Naive B cell (primary cell): ENCODE results near the gene PDP2. TPM values are rescaled to one million over a fixed set of nuclear protein-coding genes. Genes with fewer than 3 reads are reported as not detected.
"Not testable (repeated sequence)": the region's sequence is repeated elsewhere in the genome, so short reads cannot be mapped to it uniquely, and the experiment has no call there.

Experiments
- ATAC-seq, 2 donors: fragments of 150-1000 bp; cut with Tn5 transposase; 2 replicates each; pipeline ENCODE4 v1.10.0; 2021; ENCODE audit warnings: low read depth in 2 of 2, mild to moderate bottlenecking in 2 of 2, moderate library complexity in 2 of 2
- DNase-seq: peaks from one replicate; pipeline ENCODE4 v3.0.0; 2022
- H3K27ac Mint-ChIP-seq, 6 donors: one replicate each; pipeline ENCODE4 v1.8.0; 2020 to 2022; ENCODE audit warnings: mild to moderate bottlenecking in 6 of 6, mixed read lengths in 6 of 6, moderate library complexity in 5 of 6, inconsistent platforms in 2 of 6
- H3K27me3 Mint-ChIP-seq, 3 donors: one replicate each; pipeline ENCODE4 v1.8.0; 2021 to 2022; ENCODE audit warnings: mixed read lengths in 3 of 3, mild to moderate bottlenecking in 1 of 3
- H3K36me3 Mint-ChIP-seq, 2 donors: one replicate each; pipeline ENCODE4 v1.8.0; 2020 to 2022; ENCODE audit warnings: mixed read lengths in 2 of 2, inconsistent platforms in 1 of 2, mild to moderate bottlenecking in 1 of 2
- H3K4me1 Mint-ChIP-seq, 3 donors: one replicate each; pipeline ENCODE4 v1.8.0; 2020 to 2022; ENCODE audit warnings: mixed read lengths in 3 of 3, inconsistent platforms in 1 of 3, mild to moderate bottlenecking in 1 of 3, moderate library complexity in 1 of 3
- H3K4me3 Mint-ChIP-seq, 8 donors: one replicate each; pipeline ENCODE4 v1.8.0; 2020 to 2022; ENCODE audit warnings: mild to moderate bottlenecking in 8 of 8, mixed read lengths in 8 of 8, moderate library complexity in 8 of 8, inconsistent platforms in 2 of 8
- H3K9me3 Mint-ChIP-seq, 7 donors: one replicate each; pipeline ENCODE4 v1.8.0; 2020 to 2022; ENCODE audit warnings: mixed read lengths in 7 of 7, mild to moderate bottlenecking in 5 of 7, inconsistent platforms in 2 of 7, moderate library complexity in 1 of 7
- polyA plus RNA-seq, 6 donors: library from polyadenylated mRNA; unstranded; fragments of 300-500 nt; fragmentation: Illumina TruSeq; gene quantifications; one replicate each; pipeline ENCODE4 v1.2.3, GENCODE V29; 2021; ENCODE audit warnings: low read depth in 6 of 6

PDP2 gene
- polyA plus RNA-seq, 6 donors from 2014 or later = 1.4 to 5.8 (median 1.8) TPM

DNA sequence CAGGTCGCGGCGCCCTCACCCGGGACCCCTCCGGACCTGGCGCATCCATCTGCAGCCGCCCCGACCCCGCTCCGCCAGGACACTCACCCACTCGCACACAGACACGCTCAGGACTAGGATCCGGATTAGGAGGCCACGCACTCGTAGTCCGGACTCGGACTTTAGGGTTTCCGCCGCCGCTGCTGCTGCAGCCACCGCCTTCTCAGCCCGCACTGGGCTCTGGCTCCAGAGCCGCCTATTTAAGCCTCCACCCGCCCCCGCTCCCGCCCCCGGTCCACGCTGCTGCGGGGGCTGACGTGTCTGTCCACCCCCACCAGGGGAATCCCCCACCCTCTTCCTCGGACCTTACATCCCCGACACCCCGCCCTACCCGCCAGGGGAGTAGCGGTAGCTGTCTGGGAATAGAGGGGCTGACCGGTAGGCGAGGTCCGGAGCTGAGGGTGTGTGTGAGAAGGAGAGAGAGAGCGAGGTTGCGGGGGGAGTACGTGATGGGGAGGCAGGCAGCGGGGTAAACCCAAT, 45.1 kb downstream of the PDP2 start, which contains the start of gene RRAD:
Gene RRAD, minus strand, starts transcription at position 214 of the 519 bp plus-strand sequence. CDS start 356 bp downstream, outside the sequence.
- peaks cover 22 to 42% (median 36%) of the 10 kb centered on the region in 3 donors for H3K27me3 Mint-ChIP-seq
- H3K27ac Mint-ChIP-seq = no peak within 1 kb of the TSS
- ATAC-seq = peak; percentile 22 to 24
- no peaks in the 10 kb centered on the region for H3K9me3 Mint-ChIP-seq
- H3K36me3 Mint-ChIP-seq = no peaks in the 10 kb centered on the region
- peak within 1 kb of the TSS; percentile 45 to 92 (median 80) for H3K4me3 Mint-ChIP-seq
- DNase-seq = no peak
- H3K4me1 Mint-ChIP-seq = peaks cover 7 to 14% (median 8%) of the 10 kb centered on the region in 3 donors

- Mint-ChIP-seq H3K27me3 (peaks cover 22 to 35% (median 30%) of the 10 kb centered on the region in 3 donors), H3K27ac (no peak overlapping the region), H3K4me1 (peaks cover 7 to 14% (median 8%) of the 10 kb centered on the region in 3 donors), H3K4me3 (peak overlapping the region; percentile 29 to 92 (median 78)), H3K36me3 (no peaks in the 10 kb centered on the region), H3K9me3 (no peaks in the 10 kb centered on the region)
- no peak for ATAC-seq
- DNase-seq = no peak
These were observed 46.0 kb downstream of the PDP2 start for GRCh38 chr16:66926171-66926947.

DNA sequence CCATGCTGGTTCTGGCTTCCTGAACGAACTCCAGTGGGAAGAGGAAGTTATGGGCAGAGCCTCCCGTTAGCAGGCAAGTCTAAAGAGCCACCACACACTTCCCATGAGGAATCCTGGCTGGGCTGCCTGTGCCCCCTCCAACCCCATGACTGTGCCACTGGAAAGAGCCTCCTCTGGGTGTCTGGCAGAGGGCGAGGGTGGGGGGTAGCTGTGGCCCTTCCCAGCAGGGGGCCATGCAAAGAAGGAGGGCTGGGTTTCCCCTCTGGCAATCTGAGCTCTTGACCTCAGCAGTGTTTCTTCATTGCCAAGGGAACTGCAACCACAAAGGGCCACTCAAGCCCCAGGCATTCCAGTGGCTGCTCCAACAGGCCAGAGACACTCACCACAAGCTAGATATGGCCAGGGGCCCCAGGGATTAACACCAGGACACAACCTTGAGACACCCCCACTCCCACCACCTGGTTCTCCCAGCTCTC, 46.7 kb downstream of the PDP2 start:
- Mint-ChIP-seq H3K27ac (no peak overlapping the region), H3K4me1 (peaks cover 7 to 17% (median 13%) of the 10 kb centered on the region in 3 donors), H3K27me3 (peaks cover 22 to 32% (median 26%) of the 10 kb centered on the region in 3 donors), H3K4me3 (no peak overlapping the region), H3K36me3 (no peaks in the 10 kb centered on the region), H3K9me3 (no peaks in the 10 kb centered on the region)
- DNase-seq (no peak), ATAC-seq (no peak)

DNA sequence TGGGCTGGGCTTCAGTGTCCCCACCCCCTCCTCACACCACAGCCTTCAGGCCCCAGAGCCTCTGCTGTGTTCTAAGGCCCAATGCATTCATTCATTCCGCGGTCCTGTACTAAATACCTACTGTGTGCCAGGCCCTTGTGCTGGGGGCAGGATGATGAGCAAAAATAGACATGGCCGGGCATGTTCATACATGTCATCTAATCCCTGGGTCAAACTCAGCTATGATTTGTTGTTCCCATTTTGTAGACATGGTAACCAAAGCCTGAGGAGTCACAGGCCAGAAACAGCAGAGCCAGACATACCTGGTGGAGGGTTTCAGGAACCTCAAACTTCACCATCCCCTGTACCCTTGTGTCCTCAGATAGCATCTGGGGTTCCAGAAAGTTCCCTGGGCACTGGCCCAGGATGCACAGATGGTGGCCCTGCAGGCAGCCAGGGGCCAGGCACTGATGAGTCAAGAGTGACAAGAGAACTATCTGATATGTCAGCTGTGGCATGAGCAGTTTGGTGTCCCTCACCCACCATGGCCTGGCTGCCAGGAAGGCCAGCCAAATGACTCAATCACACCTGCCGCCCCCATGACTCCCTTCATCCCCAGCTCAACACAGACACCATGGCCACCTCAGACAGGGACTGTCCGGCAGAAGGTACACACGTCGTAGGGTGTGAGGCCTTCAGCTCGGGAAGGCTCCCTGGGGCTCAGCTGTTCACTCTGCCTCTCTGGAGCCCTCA, 47.8 kb downstream of the PDP2 start:
- ATAC-seq = no peak
- H3K9me3 Mint-ChIP-seq = no peaks in the 10 kb centered on the region
- no peak overlapping the region for H3K4me3 Mint-ChIP-seq
- H3K27ac Mint-ChIP-seq = peak overlapping the region in 2 of 6 donors; percentile 2 to 57
- H3K27me3 Mint-ChIP-seq = peaks cover 22 to 27% (median 24%) of the 10 kb centered on the region in 3 donors
- peaks cover 16 to 28% (median 24%) of the 10 kb centered on the region in 3 donors for H3K4me1 Mint-ChIP-seq
- H3K36me3 Mint-ChIP-seq = no peaks in the 10 kb centered on the region
- DNase-seq = no peak

- H3K27ac Mint-ChIP-seq = peak overlapping the region in 1 of 6 donors; percentile 68
- no peak for ATAC-seq
- peaks cover 16 to 20% (median 17%) of the 10 kb centered on the region in 3 donors for H3K27me3 Mint-ChIP-seq
- peaks cover 24 to 32% (median 31%) of the 10 kb centered on the region in 3 donors for H3K4me1 Mint-ChIP-seq
- H3K9me3 Mint-ChIP-seq = no peaks in the 10 kb centered on the region
- peaks cover 0 to 4% of the 10 kb centered on the region in 2 donors for H3K36me3 Mint-ChIP-seq
- H3K4me3 Mint-ChIP-seq = peak overlapping the region in 1 of 8 donors; percentile 45
- no peak for DNase-seq
These were observed 48.5 kb downstream of the PDP2 start for GRCh38 chr16:66928702-66929388.

DNA sequence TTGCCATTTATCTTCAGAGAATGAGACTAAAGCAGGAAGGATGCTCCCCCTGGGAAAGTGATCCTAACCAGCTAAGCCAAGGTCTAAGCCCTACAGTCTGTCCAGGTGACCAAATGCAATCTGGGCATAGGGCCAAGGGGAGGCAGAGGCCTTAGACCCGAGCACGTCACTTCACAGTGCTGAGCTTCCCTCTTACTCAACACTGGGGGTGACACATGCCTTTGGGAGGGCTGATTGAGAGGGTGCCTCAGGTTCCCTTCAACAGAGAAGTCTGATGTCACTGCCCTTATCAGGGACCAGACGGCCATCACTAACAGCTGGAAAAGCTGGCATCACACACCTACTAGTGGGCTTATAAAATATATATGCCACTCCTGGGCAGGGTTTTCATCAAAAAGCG, 49.9 kb downstream of the PDP2 start:
- Mint-ChIP-seq H3K27me3 (peaks cover 8 to 9% (median 9%) of the 10 kb centered on the region in 3 donors), H3K4me1 (peaks cover 34 to 45% (median 39%) of the 10 kb centered on the region in 3 donors), H3K27ac (no peak overlapping the region), H3K9me3 (no peaks in the 10 kb centered on the region), H3K36me3 (peaks cover 0 to 11% of the 10 kb centered on the region in 2 donors), H3K4me3 (peak overlapping the region in 2 of 8 donors; percentile 8 to 41)
- ATAC-seq (no peak), DNase-seq (no peak)

GRCh38 chr16:66931665-66932064, 51.4 kb downstream of the PDP2 start:
- no peak for ATAC-seq
- no peak for DNase-seq
- H3K27me3 Mint-ChIP-seq = no peaks in the 10 kb centered on the region
- peaks cover 37 to 52% (median 47%) of the 10 kb centered on the region in 3 donors for H3K4me1 Mint-ChIP-seq
- peak overlapping the region in 3 of 6 donors; percentile 2 to 70 (median 69) for H3K27ac Mint-ChIP-seq
- H3K4me3 Mint-ChIP-seq = peak overlapping the region in 6 of 8 donors; percentile 9 to 100 (median 96)
- H3K9me3 Mint-ChIP-seq = no peaks in the 10 kb centered on the region
- peaks cover 0 to 11% of the 10 kb centered on the region in 2 donors for H3K36me3 Mint-ChIP-seq

GRCh38 chr16:66932076-66932475, 51.8 kb downstream of the PDP2 start:
- Mint-ChIP-seq H3K4me1 (peaks cover 38 to 54% (median 50%) of the 10 kb centered on the region in 3 donors), H3K27ac (peak overlapping the region in 3 of 6 donors; percentile 84 to 99 (median 99))
- no peak for ATAC-seq

DNA sequence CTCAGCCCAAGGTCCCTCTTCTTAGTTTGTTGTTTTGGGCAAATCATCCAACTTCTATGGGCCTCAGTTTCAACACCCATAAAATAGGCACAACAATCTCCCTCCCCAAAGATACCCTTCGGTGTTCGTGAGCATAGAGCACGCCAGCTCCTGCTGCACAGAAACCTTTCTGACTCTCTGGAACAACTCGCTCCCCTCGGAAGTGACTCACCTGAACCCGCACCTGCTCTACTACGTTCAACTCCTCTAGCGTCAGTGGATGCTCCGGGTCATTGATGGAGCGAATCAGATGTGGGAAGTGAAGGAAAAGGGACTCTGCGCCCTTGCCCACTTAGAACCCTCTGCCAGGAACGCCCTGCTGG, 53.4 kb downstream of the PDP2 start:
- no peaks in the 10 kb centered on the region for H3K27me3 Mint-ChIP-seq
- ATAC-seq = no peak
- H3K9me3 Mint-ChIP-seq = no peaks in the 10 kb centered on the region
- peak overlapping the region; percentile 94 to 100 (median 98) for H3K4me3 Mint-ChIP-seq
- peak overlapping the region; percentile 98 to 99 (median 99) for H3K27ac Mint-ChIP-seq
- DNase-seq = no peak
- peaks cover 44 to 66% (median 59%) of the 10 kb centered on the region in 3 donors for H3K4me1 Mint-ChIP-seq
- H3K36me3 Mint-ChIP-seq = peaks cover 6 to 11% of the 10 kb centered on the region in 2 donors

More at GRCh38 chr16:66932076-66932475, 51.8 kb downstream of the PDP2 start:
- no peak for DNase-seq
- Mint-ChIP-seq H3K4me3 (peak overlapping the region in 6 of 8 donors; percentile 94 to 100 (median 98)), H3K36me3 (peaks cover 0 to 11% of the 10 kb centered on the region in 2 donors), H3K9me3 (no peaks in the 10 kb centered on the region), H3K27me3 (no peaks in the 10 kb centered on the region)

DNA sequence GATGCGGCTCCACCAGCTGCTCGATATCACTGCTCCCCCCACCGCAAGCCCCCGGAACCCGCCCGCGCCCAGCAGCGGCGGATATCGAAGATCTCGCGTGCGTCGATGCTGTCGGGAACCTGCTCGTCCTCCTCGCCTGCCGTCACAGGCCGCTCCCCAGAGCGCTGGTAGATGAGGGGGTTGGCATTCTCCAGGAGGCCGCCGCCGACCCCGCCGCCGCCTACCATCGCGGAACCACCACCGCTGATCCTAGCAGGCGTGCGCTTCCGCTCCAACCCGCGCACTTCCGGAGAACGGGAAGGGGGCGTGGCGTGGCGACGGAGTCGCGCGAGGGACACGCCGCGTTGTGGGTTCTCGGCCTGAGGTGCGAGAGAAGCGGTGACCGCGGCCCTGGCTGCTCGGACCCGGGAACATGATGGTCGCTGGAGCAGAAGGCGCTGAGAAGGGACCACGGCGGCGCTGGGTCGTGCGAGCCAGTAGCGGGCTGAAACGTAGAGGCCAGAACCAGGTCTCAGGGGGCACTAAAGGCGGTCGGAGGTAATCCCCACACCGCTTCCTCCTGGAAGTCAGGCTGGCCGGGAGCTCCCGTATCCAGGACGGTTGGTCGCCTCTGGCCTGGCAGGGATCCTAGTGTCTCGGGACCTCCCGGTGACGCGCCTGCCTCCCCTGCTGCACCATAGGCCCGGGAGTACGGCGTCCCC, 54.0 kb downstream of the PDP2 start, which contains the start of gene CIAO2B:
Gene CIAO2B, minus strand, starts transcription at position 265 of the 701 bp plus-strand sequence. Its CDS starts 38 bp downstream, at position 227.
- H3K27ac Mint-ChIP-seq = peak within 1 kb of the TSS; percentile 98 to 99 (median 99)
- ATAC-seq = peak; percentile 93 to 94
- no peaks in the 10 kb centered on the region for H3K27me3 Mint-ChIP-seq
- H3K4me1 Mint-ChIP-seq = peaks cover 44 to 68% (median 59%) of the 10 kb centered on the region in 3 donors
- peak; percentile 92 for DNase-seq
- H3K9me3 Mint-ChIP-seq = no peaks in the 10 kb centered on the region
- peaks cover 6 to 11% of the 10 kb centered on the region in 2 donors for H3K36me3 Mint-ChIP-seq
- peak within 1 kb of the TSS; percentile 94 to 100 (median 98) for H3K4me3 Mint-ChIP-seq

DNA sequence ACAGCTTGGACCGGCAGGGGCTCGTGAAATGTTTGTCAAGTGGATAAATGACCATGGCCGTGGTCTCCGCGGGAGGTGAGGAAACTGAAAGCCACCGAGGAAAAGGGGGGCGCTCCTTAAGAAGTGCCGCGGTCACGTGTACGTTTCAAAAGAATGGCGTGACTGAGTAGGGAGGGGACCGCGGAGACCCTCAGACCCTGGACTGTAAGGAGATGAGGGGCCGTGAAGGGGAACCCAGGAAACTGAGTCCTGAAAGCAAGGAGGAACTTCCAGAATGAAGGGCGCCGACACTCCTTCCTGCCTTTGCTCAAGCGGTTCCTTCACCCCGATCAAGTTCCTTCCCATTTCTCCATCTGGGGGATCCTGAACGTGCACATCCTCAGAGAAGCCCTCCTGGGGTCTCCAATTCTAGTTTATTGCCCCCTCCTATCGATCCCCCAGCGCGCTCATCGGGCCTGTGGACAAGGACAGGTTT, 54.6 kb downstream of the PDP2 start:
- peak overlapping the region; percentile 98 to 99 (median 99) for H3K27ac Mint-ChIP-seq
- not testable (repeated sequence) for DNase-seq, H3K27me3 Mint-ChIP-seq, ATAC-seq, H3K9me3 Mint-ChIP-seq
- peaks cover 6 to 11% of the 10 kb centered on the region in 2 donors for H3K36me3 Mint-ChIP-seq
- peak overlapping the region; percentile 94 to 100 (median 98) for H3K4me3 Mint-ChIP-seq
- H3K4me1 Mint-ChIP-seq = peaks cover 44 to 68% (median 59%) of the 10 kb centered on the region in 3 donors
